ENCODE data around the gene CRTAC1. TPM values are rescaled to one million over a fixed set of nuclear protein-coding genes. Genes with fewer than 3 reads are reported as not detected.

The CRTAC1 gene
- total and polyA plus RNA-seq, 10 of the 15 experiments (the other 5 are each of a cell fraction or from before 2014, with no cell fraction given), result 0.10 TPM; not detected in 9

GRCh38 chr10:97854743-97855142 is 175.7 kb downstream of the CRTAC1 start:
- H3K9ac ChIP-seq (ENCODE audit: control insufficient read depth, insufficient read depth, low read length), result no peak overlapping the region
- in situ Hi-C loops (cut with MboI), result no loop called here
- no peak overlapping the region for H3K27ac ChIP-seq (ENCODE audit: control insufficient read depth, insufficient read depth)
- no peaks in the 10 kb centered on the region for H4K20me1 ChIP-seq (ENCODE audit: control insufficient read depth, insufficient read depth)
- no peak for TF ChIP-seq HDAC6 (IDR thresholded peaks at IDR 0.05; ENCODE audit: unreplicated experiment)
- TF ChIP-seq SUPT20H (IDR thresholded peaks at IDR 0.05; ENCODE audit: borderline replicate concordance, control insufficient read depth, low read depth, low read length), result no peak
- no peak for TF ChIP-seq EP300 (IDR thresholded peaks at IDR 0.05; ENCODE audit: borderline replicate concordance in 1 of 2, control insufficient read depth in 1 of 2, low read depth in 2 of 2, low read length in 2 of 2)
- TF ChIP-seq SIN3A (IDR thresholded peaks at IDR 0.05; ENCODE audit: low read depth, low read length), result no peak
- TF ChIP-seq HDAC2 (IDR thresholded peaks at IDR 0.05), result no peak
- TF ChIP-seq CBX5 (IDR thresholded peaks at IDR 0.05; ENCODE audit: low read depth), result no peak
- no peak for TF ChIP-seq CREM (IDR thresholded peaks at IDR 0.05; ENCODE audit: low read depth)
- no peak for TF ChIP-seq ZNF24 (IDR thresholded peaks at IDR 0.05)
- TF ChIP-seq E2F4 (IDR thresholded peaks at IDR 0.05; ENCODE audit: low read depth, low read length), result no peak
- CTCF ChIA-PET, result no interaction called here
- H3K27me3 ChIP-seq (replicated peaks in 1 of 2; ENCODE audit: control insufficient read depth in 2 of 2, insufficient read depth in 2 of 2, low read length in 1 of 2), result peaks cover 1 to 6% of the 10 kb centered on the region in 2 experiments; a peak in 3 of 4 replicates
- 43% methylated on average over 3 of the region's 3 CpGs for WGBS (ENCODE audit: insufficient coverage, insufficient replicate concordance, low lambda C conversion rate, missing lambda C conversion rate)
- POLR2A ChIA-PET, result no interaction called here
- no peaks in the 10 kb centered on the region for H3K4me1 ChIP-seq (ENCODE audit: control insufficient read depth, insufficient read depth, low read length)
- SMC1A ChIA-PET (ENCODE audit: uncharacterized antibody, unreplicated experiment), result interaction anchor here (0.7 kb wide), 1 partner anchor 9 kb away, joined by 3 read pairs; no protein-coding TSS in a partner anchor
- intact Hi-C loops (cut with micrococcal nuclease; ENCODE audit: unreplicated experiment), result no loop called here
- no peak overlapping the region for H3K4me3 ChIP-seq
- no peak overlapping the region for H3K4me2 ChIP-seq (ENCODE audit: control insufficient read depth, insufficient read depth)
- FAIRE-seq, result no peak
- ATAC-seq, result no peak
- no peak overlapping the region for H2AFZ ChIP-seq (ENCODE audit: control insufficient read depth, low read depth, low read length)
- no peaks in the 10 kb centered on the region for H3K9me3 ChIP-seq (replicated peaks; ENCODE audit: control insufficient read depth, insufficient read depth, low read length)
- RAD21 ChIA-PET (ENCODE audit: unreplicated experiment), result no interaction called here
- no peaks in the 10 kb centered on the region for H3K79me2 ChIP-seq (ENCODE audit: control insufficient read depth, insufficient read depth, low read length)
- H3K36me3 ChIP-seq (ENCODE audit: control insufficient read depth in 2 of 2, insufficient read depth in 2 of 2, low read length in 1 of 2), result no peaks in the 10 kb centered on the region
- BruUV-seq (replicated peaks), result no TSS peak
- no peak for DNase-seq (ENCODE audit: low read depth, low spot score)

Measured in GM12878 (cell line).